Measurements from ENCODE around the gene SLC25A12.
A peak's percentile ranks its signal among the peaks of the same experiment; 100 is the strongest.

The SLC25A12 gene

GRCh38 chr2:171889333-171889732, 4.7 kb downstream of the SLC25A12 start:
- no peak for DNase-seq

- DNase-seq: no peak
Measured at GRCh38 chr2:171883275-171883893, 10.7 kb downstream of the SLC25A12 start.

GRCh38 chr2:171882089-171882769, 11.8 kb downstream of the SLC25A12 start:
- peak; percentile 5 for DNase-seq

GRCh38 chr2:171880774-171881173, 13.3 kb downstream of the SLC25A12 start:
- no peak for DNase-seq

GRCh38 chr2:171879865-171880264, 14.2 kb downstream of the SLC25A12 start:
- no peak for DNase-seq

- DNase-seq: peak; percentile 46
Measured at GRCh38 chr2:171878481-171878993, 15.5 kb downstream of the SLC25A12 start.

- no peak for DNase-seq
Measured at GRCh38 chr2:171874963-171875362, 19.1 kb downstream of the SLC25A12 start.

- no peak for DNase-seq
Measured at GRCh38 chr2:171874517-171874916, 19.5 kb downstream of the SLC25A12 start.

GRCh38 chr2:171864357-171864985, 29.6 kb downstream of the SLC25A12 start:
- DNase-seq: no peak

- no peak for DNase-seq
Measured at GRCh38 chr2:171862501-171862900, 31.5 kb downstream of the SLC25A12 start.

GRCh38 chr2:171858397-171858958, 35.6 kb downstream of the SLC25A12 start:
- no peak for DNase-seq

GRCh38 chr2:171855401-171855800, 38.6 kb downstream of the SLC25A12 start:
- peak; percentile 73 for DNase-seq

- DNase-seq: no peak
Measured at GRCh38 chr2:171852366-171852888, 41.6 kb downstream of the SLC25A12 start.

- no peak for DNase-seq
Measured at GRCh38 chr2:171847627-171848026, 46.4 kb downstream of the SLC25A12 start.

- DNase-seq: no peak
Measured at GRCh38 chr2:171846894-171847293, 47.1 kb downstream of the SLC25A12 start.

- DNase-seq: no peak
Measured at GRCh38 chr2:171841996-171842395, 52.0 kb downstream of the SLC25A12 start.

GRCh38 chr2:171837736-171838135, 56.3 kb downstream of the SLC25A12 start:
- no peak for DNase-seq

- peak; percentile 75 for DNase-seq
Measured at GRCh38 chr2:171836146-171836910, 57.7 kb downstream of the SLC25A12 start.

GRCh38 chr2:171835386-171835785, 58.7 kb downstream of the SLC25A12 start:
- DNase-seq: no peak

GRCh38 chr2:171834286-171834685, 59.8 kb downstream of the SLC25A12 start:
- DNase-seq: no peak

- DNase-seq: no peak
Measured at GRCh38 chr2:171832489-171832888, 61.6 kb downstream of the SLC25A12 start.

- DNase-seq: no peak
Measured at GRCh38 chr2:171830039-171830438, 64.0 kb downstream of the SLC25A12 start.
